ENCODE data around the gene RASAL2.
A peak's percentile ranks its signal among the peaks of the same experiment; 100 is the strongest.
"Not testable (repeated sequence)": the region's sequence is repeated elsewhere in the genome, so short reads cannot be mapped to it uniquely, and the experiment has no call there.

Gene RASAL2

DNA sequence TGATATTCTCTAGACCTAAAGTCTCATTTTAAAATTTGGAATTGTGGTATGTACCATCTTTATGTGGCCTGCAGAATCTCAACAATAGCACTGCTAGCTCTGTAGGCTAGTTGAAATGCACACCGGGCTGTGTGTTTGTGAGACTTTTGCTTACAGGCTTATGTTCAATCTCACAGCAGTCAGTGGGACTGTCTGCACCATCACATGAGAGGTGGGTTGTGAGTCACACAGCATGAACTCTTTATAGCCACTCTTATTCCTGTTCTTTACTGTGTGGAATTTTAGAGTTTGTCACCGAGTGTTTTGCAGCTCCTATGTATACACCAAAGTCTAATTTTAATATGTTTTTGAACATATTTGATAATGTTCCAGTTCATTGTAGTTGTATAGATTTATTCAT is 74.6 kb downstream of the RASAL2 start:
- no peak for DNase-seq

DNA sequence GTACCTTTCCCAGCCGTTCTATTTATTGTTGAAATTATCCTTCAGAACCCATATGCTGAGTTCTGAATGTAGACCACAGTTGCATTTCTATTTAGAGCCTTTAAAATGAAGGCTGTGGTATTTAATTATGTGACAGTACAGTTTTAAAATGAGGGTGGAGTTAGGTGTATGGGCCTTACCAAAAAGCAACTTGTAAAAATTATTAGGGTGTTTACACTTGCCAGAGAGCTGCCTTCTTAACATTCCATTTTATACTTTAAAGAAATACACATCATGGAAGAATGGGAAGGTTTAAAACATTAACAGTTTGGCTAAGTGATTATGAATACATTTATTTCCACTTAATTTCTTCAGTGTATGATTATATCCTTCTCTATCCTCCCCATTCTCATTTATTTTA is 75.7 kb downstream of the RASAL2 start:
- DNase-seq: no peak

DNA sequence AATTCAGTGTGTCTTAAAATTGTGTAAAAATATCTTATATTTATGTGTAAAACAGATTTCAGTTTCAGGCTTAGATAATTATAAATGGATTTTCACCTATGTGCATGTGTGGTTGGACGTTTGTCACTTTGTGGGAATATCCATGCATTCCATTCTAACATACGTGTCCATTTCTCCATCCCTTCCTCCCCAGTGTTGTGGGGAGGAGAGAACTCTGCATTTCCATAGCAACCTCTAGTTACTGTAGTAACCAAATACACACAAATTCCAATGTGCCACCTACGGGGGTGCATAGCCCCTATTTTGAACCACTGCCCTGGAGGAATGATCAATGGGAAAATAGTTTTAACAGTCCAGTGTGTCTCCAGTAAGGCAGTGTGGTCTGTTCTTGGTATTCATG is 79.0 kb downstream of the RASAL2 start:
- no peak for DNase-seq

DNA sequence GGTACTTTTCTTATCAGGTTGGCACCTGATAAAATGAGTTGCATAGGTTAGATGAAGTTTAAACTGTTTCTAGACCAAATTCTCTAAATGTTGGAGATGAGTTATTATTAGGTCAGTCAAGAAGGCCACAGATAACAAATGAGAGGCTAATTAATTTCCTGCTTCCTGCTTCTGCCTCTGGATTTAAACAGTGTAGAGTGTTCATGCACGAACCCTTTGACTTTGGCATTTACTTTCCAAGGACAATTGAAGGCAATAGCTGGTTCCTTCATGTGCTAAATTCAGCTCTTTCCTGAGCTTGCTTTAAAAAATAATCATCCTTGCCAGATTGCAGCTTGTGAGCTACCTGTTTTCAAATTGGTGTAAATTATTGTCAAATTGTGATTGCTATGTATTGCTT is 80.6 kb downstream of the RASAL2 start:
- DNase-seq: no peak

DNA sequence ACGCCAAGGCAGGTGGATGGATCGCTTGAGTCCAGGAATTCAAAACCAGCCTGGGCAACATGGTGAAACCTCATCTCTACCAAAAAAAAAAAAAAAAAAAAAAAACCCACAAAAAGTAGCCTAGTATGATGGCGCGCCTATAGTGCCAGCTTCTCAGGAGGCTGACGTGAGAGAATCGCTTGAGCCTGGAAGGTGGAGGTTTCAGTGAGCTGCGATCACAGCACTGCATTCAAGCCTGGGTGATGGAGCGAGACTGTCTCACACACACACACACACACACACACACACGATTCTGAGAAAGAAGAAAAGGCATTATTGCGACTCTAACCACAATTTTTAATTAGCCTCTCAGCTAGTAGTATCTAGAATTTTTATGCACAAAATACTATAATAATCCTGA is 86.5 kb downstream of the RASAL2 start:
- no peak for DNase-seq

DNA sequence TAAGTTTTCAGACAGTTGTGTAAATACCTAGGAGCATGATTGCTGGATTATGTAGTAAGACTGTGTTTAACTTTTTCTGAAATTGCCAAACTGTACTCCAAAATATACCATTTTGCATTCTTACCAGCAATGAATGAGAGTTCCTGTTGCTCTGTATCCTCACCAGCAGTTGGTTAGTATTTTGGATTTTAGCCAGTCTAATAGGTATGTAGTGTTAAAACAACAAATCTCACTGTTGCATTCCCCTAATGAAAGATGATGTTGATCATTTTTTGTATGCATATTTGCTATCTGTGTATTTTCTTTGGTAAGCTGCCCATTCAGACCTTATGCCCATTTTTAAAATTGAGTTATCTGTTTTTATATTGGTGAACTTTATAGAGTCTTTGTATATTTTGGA is 89.9 kb downstream of the RASAL2 start:
- DNase-seq: no peak

DNA sequence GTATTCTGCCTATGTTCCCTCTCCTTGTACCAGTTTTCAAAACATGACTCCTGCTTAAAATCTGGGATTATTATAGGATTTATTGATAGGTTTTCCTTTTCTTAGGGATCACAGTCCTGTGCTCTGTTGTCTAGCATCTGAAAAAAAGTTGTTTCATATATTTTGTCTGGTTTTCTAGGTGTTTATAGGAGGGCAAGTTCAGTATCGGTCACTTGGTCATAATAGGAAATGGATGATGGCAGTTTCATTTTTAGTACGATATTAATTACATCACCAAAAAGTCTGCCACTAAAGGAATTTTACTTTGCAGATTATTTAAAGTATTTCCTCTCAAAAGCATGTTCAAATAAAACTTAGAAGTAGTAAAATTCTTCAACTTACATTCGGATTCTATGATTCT is 94.4 kb downstream of the RASAL2 start:
- no peak for DNase-seq

DNA sequence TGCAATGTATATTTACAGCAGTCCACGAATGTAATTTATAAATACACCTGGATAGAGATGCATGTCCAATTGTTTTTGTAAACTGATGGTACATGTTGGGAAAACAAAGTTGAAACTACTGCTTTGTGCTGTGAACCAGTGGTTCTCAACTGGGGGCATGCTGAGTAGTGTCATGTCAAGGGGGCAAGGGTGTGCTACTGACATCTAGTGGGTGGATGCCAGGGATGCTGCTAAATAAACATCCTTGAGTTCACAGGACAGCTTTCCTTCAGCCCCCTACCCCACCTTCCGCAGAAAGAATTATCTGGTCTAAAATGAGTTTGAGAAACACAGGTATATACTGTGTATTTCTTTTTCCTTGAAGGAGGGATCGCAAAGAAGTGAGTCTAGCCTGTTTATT is 95.9 kb downstream of the RASAL2 start:
- peak; percentile 14 for DNase-seq

DNA sequence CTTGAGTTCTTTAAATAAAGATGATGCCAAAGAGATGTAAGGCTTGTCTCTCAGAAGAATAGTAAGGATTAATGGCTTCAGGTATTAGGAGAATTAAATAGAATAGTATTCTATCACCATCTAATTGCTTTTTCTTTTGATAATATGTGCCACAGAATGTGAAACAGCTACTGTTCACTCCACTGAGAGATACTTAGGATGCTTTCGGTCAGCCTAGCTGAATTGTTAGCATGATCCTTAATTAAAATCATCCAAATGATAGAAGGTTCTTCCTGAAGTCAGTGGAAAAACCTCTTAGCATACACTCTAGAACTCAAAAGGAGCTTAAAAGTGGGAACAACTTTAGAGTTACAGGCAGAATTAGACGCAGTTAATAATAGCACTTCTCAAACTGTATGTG is 97.0 kb downstream of the RASAL2 start:
- DNase-seq: no peak

DNA sequence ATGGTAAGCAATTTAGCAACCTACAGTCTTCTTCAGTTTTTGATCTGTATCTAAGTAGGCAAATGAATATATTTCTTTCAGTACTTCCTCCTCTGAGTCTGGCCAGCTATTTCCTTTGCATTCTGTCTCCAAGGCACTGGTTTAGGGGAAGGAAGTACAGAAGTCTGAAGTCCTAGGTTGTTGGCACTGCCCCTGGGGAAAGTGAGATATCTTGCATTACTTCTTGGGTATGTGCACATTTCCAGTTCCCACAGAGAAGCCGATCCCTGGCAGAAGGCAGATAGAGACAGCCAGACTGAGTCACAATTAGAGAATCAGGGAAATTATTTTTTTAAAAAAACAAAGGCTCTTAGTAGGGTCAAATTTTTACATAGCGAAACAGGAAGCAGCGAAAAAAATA is 98.8 kb downstream of the RASAL2 start:
- no peak for DNase-seq

DNA sequence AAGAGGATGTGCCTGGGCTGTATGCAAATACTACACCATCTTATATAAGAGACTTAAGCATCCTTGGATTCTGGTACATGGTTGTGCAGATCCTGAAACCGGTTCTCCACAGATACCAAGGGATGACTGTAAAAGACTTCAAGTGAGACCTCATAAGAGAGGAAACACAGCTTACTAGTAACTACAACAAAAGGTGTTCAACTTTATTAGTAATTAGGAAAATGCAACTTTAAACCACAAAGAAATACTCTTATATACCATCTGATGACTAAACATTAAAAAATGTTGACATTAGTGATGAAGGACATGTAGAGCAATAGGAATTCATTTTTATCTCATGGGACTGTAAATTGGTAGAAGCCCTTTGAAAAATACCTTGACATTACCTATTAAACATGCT is 102.7 kb downstream of the RASAL2 start:
- DNase-seq: no peak

DNA sequence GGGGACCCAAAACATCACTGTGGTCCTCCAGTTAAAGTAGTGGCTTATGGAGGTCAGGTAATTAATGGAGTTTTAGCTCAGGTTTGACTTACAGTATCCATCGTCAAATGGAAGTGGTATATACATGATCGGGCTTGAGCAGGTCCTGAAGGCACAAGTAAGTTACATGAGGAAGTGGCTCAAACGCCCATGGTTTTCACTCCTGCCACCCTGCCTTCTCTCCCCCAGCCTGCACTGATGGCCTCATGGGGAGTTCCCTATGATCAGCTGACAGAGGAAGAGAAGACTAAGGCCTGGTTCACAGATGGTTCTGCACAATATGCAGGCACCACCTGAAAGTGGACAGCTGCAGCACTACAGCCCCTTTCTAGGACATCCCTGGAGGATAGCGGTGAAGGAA is 108.2 kb downstream of the RASAL2 start:
- not testable (repeated sequence) for DNase-seq

DNA sequence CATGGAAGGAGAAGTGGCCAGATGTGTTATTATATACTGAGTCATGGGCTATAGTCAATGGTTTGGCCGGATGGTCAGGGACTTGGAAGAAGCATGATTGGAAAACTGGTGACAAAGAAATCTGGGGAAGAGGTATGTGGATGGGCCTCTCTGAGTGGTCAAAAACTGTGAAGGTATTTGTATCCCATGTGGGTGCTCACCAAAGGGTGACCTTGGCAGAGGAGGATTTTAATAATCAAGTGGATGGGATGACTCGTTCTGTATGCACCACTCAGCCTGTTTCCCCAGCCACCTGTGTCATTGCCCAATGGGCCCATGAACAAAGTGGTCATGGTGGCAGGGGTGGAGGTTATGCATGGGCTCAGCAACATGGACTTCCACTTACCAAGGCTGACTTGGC is 108.6 kb downstream of the RASAL2 start:
- not testable (repeated sequence) for DNase-seq

DNA sequence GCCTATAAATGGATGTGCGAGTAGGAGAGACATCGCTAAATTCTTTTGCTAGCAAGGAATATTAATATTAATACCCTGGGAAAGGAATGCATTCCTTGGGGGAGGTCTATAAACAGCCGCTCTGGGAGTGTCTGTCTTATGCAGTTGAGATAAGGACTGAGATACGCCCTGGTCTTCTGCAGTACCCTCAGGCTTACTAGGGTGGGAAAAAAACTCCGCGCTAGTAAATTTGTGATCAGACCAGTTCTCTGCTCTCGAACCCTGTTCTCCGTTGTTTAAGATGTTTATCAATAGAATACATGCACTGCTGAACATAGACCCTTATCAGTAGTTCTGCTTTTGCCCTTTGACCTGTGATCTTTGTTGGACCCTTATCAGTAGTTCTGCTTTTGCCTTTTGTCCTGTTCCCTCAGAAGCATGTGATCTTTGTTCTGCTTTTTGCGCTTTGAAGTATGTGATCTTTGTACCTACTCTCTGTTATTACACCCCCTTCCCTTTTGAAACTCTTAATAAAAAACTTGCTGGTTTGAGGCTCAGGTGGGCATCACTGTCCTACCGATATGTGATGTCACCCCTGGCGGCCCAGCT is 114.5 kb downstream of the RASAL2 start:
- DNase-seq: not testable (repeated sequence)

DNA sequence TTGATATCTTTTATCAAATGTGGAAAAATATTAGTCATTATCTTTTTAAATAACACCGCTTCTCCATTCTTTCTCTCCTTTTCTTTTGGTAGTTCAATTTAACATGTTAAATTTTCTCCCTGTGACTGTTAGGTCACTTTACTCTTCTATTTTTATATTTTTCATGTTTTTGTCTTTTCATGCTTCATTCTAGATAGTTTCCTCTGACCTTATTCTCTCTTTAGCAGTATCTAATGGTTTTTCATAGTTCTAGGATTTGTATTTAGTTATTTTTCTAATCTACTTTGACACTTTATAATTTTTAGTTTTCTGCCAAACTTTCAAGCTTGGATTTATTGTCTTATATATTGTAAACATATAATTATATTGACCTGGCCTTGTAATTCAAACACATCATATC is 116.0 kb downstream of the RASAL2 start:
- DNase-seq: no peak

DNA sequence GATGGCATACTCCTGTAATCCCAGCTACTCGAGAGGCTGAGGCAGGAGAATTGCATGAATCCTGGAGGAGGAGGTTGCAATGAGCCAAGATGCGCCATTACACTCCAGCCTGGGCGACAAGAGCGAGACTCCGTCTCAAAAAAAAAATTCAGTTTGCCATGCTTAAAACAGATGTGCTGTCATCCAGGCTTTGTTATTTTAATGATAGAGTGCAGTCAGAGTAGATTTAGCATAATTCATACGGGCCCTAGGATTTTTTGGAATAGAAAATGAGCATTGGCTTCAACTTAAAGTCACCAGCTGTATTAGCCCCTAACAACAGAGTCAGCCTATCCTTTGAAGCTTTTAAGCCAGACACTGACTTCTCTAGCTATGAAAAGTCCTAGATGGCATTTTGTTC is 124.6 kb downstream of the RASAL2 start:
- no peak for DNase-seq

DNA sequence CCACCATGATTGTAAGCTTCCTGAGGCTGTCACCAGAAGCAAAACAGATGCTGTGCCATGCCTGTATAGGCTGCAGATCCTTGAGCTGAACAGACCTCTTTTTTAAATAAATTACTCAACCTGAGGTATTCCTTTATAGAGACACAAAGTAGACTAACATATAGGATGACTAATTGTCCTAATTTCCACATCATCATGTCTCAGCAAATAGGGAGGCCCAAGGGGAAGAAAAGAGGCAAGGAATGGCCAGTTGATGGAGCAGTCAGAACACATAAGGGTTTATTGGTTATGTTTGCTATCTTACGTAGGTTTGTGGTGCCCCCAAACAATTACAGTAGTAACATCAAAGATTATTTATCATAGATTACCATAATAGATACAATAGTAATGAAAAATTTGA is 126.2 kb downstream of the RASAL2 start:
- no peak for DNase-seq

DNA sequence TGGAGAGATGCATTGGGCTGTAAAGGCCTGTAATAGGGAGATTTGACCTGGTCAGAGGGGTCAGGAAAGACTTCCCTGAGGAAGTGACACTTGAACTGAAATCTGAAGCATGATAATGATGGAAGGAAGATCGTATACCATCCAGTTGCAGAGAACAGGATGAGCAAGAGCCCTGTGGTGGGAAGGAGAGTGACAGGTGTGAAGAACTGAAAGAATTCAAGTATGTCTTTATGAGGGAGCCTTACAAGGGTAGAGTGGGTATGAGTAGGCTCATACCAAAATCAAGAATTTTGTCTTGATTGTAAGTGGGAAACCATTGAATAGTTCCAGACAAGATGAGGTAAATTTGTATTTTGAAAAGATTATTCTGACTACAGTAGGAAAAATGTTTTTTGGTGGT is 129.4 kb downstream of the RASAL2 start:
- no peak for DNase-seq

DNA sequence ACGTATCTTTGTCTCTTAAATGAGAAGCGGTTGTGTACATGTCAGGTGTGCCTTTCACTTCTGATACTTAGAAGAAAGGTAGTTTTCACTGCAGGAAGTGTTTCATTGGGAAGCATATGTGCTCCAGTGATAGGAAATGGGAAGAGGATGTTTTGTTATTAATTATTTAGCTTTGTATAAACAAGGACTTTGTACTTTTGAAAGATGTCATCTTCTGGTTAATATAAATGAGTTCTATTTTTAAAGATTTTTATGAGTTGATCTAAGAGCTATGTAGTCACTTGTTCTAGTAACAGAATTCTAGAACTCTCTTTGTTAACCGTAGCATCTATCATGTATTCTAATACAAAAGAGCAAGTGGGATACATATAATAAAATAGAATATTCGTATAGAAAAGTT is 130.5 kb downstream of the RASAL2 start:
- no peak for DNase-seq

DNA sequence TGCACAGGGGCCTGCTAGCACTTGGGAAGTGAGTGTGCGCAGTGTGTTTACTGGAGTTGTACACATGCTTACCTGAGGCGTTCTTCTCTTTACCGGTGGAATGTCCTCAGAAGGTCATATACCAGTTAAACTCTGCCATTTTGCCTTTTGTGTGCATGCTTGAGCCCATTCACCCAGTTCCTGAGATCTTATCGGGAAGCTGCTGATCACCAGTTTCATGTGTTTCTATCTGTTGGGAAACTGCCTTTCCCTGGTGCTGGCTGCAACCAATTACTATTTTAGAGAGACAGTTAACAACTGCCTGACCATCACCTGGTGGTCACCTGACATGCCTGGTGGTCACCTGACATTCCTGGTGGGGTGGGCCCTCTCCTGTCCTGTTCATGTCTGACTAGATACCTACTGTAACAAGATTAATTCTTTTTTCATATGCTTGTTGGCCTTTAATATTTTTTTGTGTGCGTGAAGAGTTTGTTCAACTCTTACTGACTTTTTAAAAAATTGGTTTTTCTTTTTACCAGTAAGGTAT is 137.0 kb downstream of the RASAL2 start:
- DNase-seq: no peak

DNA sequence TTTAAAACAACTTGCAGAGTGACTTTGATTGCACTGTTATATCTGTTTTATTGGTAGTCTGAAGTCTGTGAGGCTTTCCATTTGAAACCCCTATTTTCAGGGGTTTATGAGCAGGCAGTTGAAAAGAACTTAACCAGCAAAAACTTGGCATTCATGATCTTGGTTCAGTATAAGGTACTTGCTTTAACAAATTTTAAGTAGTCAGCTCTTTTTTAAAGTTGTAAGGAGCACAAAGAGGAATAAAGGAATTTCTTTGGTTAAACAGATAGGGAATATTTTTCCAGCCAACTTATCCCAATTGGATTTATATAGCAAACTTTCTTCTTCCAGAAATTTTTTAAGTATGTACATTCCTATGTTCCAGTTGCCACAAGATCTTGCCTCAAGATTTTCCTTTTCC is 138.2 kb downstream of the RASAL2 start:
- DNase-seq: no peak

DNA sequence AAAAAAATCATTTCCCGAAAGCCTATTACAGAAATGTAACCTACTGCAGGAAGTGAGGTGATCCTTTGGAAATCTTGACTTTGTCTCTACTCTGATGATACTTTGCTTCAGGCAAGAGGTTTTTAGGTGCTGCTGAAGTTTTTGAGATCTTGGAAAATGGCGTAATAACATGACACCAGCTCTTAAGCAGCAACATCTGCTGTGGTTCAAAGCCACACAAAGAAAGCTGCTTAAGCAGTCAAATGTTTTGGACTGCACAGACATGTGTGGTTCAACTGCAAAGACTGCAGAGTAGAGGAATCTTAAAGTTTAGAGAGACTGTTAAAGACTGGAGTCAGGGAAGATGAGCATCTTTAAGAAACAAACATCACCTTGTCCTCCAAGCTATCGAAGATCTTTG is 139.0 kb downstream of the RASAL2 start:
- DNase-seq: no peak

DNA sequence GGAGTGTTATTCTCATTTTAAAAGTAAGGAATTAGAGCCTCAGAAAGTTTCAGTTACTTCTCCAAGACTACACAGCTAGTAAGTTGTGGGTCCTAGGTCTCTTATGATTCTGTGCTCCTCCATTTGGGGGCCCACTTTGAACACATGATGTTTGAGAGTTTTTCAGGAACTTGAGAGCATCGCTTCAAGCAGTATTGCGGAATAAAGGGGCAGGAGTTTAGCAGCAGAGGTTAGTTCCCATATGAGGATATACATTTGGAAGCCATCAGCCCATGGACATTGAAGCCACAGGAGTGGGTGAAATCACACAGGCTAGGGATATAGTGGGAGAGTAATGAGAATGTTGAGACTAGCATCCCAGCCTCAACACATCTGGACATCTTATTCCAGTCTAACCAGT is 143.2 kb downstream of the RASAL2 start:
- no peak for DNase-seq

DNA sequence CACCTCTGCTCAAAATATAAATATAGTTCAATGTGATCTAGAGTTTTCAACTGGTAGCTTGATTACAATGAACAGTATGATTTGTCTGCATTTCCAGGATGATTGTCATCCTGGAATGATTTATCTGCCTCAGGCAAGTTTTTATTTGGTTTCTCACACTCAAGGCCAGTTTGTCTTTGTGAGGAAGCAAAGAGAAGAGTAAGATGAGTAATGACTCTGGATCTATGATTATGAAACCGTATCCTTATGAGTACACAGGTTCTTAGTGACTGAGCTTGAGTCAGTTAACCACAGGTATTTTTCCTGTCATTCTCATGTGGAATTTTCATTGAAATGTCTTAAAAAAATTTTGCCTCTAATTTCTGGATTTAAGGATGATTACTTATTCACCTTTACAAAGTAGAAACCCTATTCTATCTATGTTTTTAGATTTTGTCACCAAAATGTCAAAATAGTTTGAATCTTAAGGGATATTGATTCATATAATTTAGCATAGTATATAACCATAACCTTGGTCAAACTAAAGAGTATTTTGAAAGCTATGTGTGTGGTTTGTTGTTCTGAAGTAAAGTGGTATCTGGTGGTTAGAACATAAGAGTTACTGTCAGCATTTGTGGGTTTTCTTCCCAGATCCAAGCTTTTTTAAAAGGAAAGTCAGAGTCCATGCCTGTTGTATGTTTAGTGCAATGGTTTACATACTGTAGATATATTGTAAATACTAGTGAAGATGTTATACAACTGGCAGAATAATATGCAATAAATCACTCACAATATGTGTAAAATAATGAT is 145.0 kb downstream of the RASAL2 start:
- no peak for DNase-seq

DNA sequence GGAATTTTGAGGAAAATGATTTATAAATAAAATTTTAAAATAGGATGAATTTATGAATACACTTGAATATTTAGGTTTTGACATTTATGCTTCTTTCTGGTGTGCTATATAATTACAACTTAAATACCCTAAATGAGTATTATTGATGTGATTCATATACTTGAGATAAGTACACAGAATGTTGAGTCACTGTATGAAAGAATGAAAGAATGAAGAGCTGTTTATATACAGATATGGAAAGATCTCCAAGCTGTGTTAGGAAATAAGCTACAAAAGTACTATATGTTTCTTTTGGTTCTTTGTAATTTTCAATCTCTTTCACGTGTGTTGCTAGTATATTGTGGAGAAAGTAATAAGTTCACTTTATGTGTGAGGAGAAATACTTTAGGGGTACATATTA is 147.2 kb downstream of the RASAL2 start:
- DNase-seq: no peak
